CD14-positive monocyte (primary cell): ENCODE data around the gene OSBPL10. TPM values are rescaled to one million over a fixed set of nuclear protein-coding genes. Genes with fewer than 3 reads are reported as not detected.
A peak's percentile ranks its signal among the peaks of the same experiment; 100 is the strongest.

Source experiments
- DNase-seq, 3 donors: peaks; one replicate each; pipeline ENCODE4 v3.0.0-alpha.2; 2011 to 2022
- H2AFZ ChIP-seq: 2 replicates; pipeline ENCODE4 v1.6.0; 2012; ENCODE audit warnings: mild to moderate bottlenecking, low read depth, low read length, inconsistent platforms; ENCODE audit not compliant: insufficient read depth, poor library complexity, severe bottlenecking
- H3K27ac ChIP-seq, 2 donors: 1 replicate in 1 of 2; 2 replicates in 1 of 2; pipeline ENCODE4 v1.5.1; 2012 to 2013; ENCODE audit warnings: low read length in 2 of 2, control low read depth in 1 of 2, inconsistent platforms in 1 of 2, low read depth in 1 of 2, mild to moderate bottlenecking in 1 of 2
- H3K27me3 ChIP-seq, 2 donors: one replicate each; pipeline versions ENCODE4 v1.6.0 to v1.6.1; 2011 to 2013; ENCODE audit warnings: low read length in 2 of 2; ENCODE audit not compliant: control insufficient read depth in 2 of 2, insufficient read depth in 2 of 2
- H3K36me3 ChIP-seq, 2 donors: replicated peaks in 1 of 2; 1 replicate in 1 of 2; 2 replicates in 1 of 2; pipeline versions ENCODE4 v1.5.1 to v1.6.1; 2012 to 2013; ENCODE audit warnings: low read length in 2 of 2, control low read depth in 1 of 2, inconsistent platforms in 1 of 2, mild to moderate bottlenecking in 1 of 2; ENCODE audit not compliant: insufficient read depth in 2 of 2, control insufficient read depth in 1 of 2
- H3K4me1 ChIP-seq, 2 donors: 1 replicate in 1 of 2; 2 replicates in 1 of 2; pipeline versions ENCODE4 v1.5.1 to v1.6.1; 2012 to 2013; ENCODE audit warnings: low read length in 2 of 2, control low read depth in 1 of 2, inconsistent platforms in 1 of 2, mild to moderate bottlenecking in 1 of 2, moderate library complexity in 1 of 2; ENCODE audit not compliant: insufficient read depth in 2 of 2, control insufficient read depth in 1 of 2
- H3K4me2 ChIP-seq: replicated peaks from 2 replicates; pipeline ENCODE3; 2012; ENCODE audit warnings: low read length, moderate library complexity, mild to moderate bottlenecking; ENCODE audit not compliant: poor library complexity, severe bottlenecking; ENCODE audit errors: extremely low read depth
- H3K4me3 ChIP-seq, 3 experiments: fragments of 200-600 bp in 1 of 3; sonication (generic) in 1 of 3; replicated peaks in 1 of 3; 1 replicate in 2 of 3; 2 replicates in 1 of 3; pipeline ENCODE4 v1.5.1; 2011 to 2013; ENCODE audit warnings: low read length in 3 of 3, mild to moderate bottlenecking in 3 of 3, control low read depth in 2 of 3, low read depth in 2 of 3, inconsistent platforms in 1 of 3, moderate library complexity in 1 of 3
- H3K79me2 ChIP-seq: 2 replicates; pipeline ENCODE4 v1.6.0; 2012; ENCODE audit warnings: mild to moderate bottlenecking, control low read depth, inconsistent platforms, low read length, moderate library complexity; ENCODE audit not compliant: insufficient read depth
- H3K9ac ChIP-seq: 2 replicates; pipeline ENCODE4 v1.6.0; 2017; ENCODE audit warnings: low read length, mild to moderate bottlenecking; ENCODE audit not compliant: insufficient read depth, poor library complexity, severe bottlenecking
- H3K9me3 ChIP-seq, 2 donors: replicated peaks in 1 of 2; 1 replicate in 1 of 2; 2 replicates in 1 of 2; pipeline versions ENCODE4 v1.5.1 to v1.6.1; 2012 to 2013; ENCODE audit warnings: low read length in 2 of 2, control low read depth in 1 of 2; ENCODE audit not compliant: control insufficient read depth in 1 of 2, insufficient read depth in 1 of 2
- H4K20me1 ChIP-seq: 2 replicates; pipeline ENCODE4 v1.6.0; 2012; ENCODE audit warnings: mild to moderate bottlenecking, low read length, control low read depth, moderate library complexity; ENCODE audit not compliant: insufficient read depth
- H3K27ac Mint-ChIP-seq, 7 donors: one replicate each; pipeline ENCODE4 v1.8.0; 2020; ENCODE audit warnings: mild to moderate bottlenecking in 7 of 7, mixed read lengths in 7 of 7, moderate library complexity in 6 of 7, inconsistent platforms in 2 of 7
- H3K27me3 Mint-ChIP-seq, 3 donors: one replicate each; pipeline ENCODE4 v1.8.0; 2021 to 2022; ENCODE audit warnings: low read depth in 3 of 3, mild to moderate bottlenecking in 3 of 3, mixed read lengths in 3 of 3, moderate library complexity in 3 of 3, inconsistent platforms in 1 of 3
- H3K36me3 Mint-ChIP-seq, 2 donors: one replicate each; pipeline ENCODE4 v1.8.0; 2020; ENCODE audit warnings: mixed read lengths in 2 of 2, inconsistent platforms in 1 of 2, mild to moderate bottlenecking in 1 of 2
- H3K4me1 Mint-ChIP-seq: one replicate; pipeline ENCODE4 v1.8.0; 2020; ENCODE audit warnings: mild to moderate bottlenecking, mixed read lengths
- H3K4me3 Mint-ChIP-seq, 2 donors: one replicate each; pipeline ENCODE4 v1.8.0; 2020; ENCODE audit warnings: mild to moderate bottlenecking in 2 of 2, mixed read lengths in 2 of 2, moderate library complexity in 1 of 2
- H3K9me3 Mint-ChIP-seq, 7 donors: one replicate each; pipeline ENCODE4 v1.8.0; 2020 to 2022; ENCODE audit warnings: mixed read lengths in 7 of 7, mild to moderate bottlenecking in 6 of 7, moderate library complexity in 6 of 7, inconsistent platforms in 2 of 7
- CTCF ChIP-seq: fragments of 200-600 bp; IDR thresholded peaks from one replicate; pipeline ENCODE4 v1.8.0; 2022; ENCODE audit warnings: antibody characterized with exemption, mild to moderate bottlenecking
- WGBS: methylation state at CpG from one replicate; pipeline ENCODE4 v1.1.5; 2013; ENCODE audit warnings: missing lambda C conversion rate; ENCODE audit not compliant: insufficient coverage; 5-methylcytosine and 5-hydroxymethylcytosine counted together
- intact Hi-C, 2 donors: fragments of 100-400 bp; cut with micrococcal nuclease; formaldehyde crosslinking; loops; one replicate each; pipeline versions ENCODE4 v1.15.0 to v1.15.1; 2023
- polyA plus RNA-seq, 3 donors: library from polyadenylated mRNA; depleted of rRNA in 1 of 3; unstranded in 2 of 3; stranded (reverse) in 1 of 3; fragments of 300-500 nt in 2 of 3; fragments of >200 nt in 1 of 3; fragmentation: Illumina TruSeq in 2 of 3; gene quantifications; 1 replicate in 2 of 3; 2 replicates in 1 of 3; pipeline ENCODE4 v1.2.3, GENCODE V29; 2012 to 2021

Gene OSBPL10
- polyA plus RNA-seq, 3 donors, result 0.03 TPM; not detected in 2

- 95% methylated on average over 10 of the region's 10 CpGs for WGBS
- no peak for DNase-seq
- Histone ChIP-seq H3K27me3 (no peaks in the 10 kb centered on the region), H3K36me3 (no peaks in the 10 kb centered on the region), H2AFZ (no peak overlapping the region), H3K9me3 (no peaks in the 10 kb centered on the region), H3K4me2 (no peak overlapping the region), H3K9ac (no peak overlapping the region), H4K20me1 (no peaks in the 10 kb centered on the region), H3K79me2 (no peaks in the 10 kb centered on the region), H3K4me1 (no peaks in the 10 kb centered on the region), H3K27ac (no peak overlapping the region), H3K4me3 (no peak overlapping the region)
- intact Hi-C loops, result no loop called here
- Mint-ChIP-seq H3K36me3 (no peaks in the 10 kb centered on the region), H3K4me3 (no peak overlapping the region), H3K9me3 (peaks cover 0 to 3% (median 0%) of the 10 kb centered on the region in 7 donors), H3K4me1 (no peaks in the 10 kb centered on the region), H3K27ac (peak overlapping the region in 1 of 7 donors; percentile 5), H3K27me3 (peaks cover 3 to 9% (median 4%) of the 10 kb centered on the region in 3 donors)
- TF ChIP-seq CTCF, result no peak
These were observed 34.5 kb downstream of the OSBPL10 start for GRCh38 chr3:31946484-31947081.

GRCh38 chr3:31945738-31946052 is 35.4 kb downstream of the OSBPL10 start:
- Mint-ChIP-seq H3K9me3 (peaks cover 0 to 3% (median 0%) of the 10 kb centered on the region in 7 donors), H3K27ac (no peak overlapping the region), H3K27me3 (peaks cover 3 to 9% (median 4%) of the 10 kb centered on the region in 3 donors), H3K4me3 (no peak overlapping the region), H3K4me1 (no peaks in the 10 kb centered on the region), H3K36me3 (no peaks in the 10 kb centered on the region)
- TF ChIP-seq CTCF, result no peak
- no peak overlapping the region for H3K4me2 ChIP-seq
- H2AFZ ChIP-seq, result no peak overlapping the region
- no peak overlapping the region for H3K4me3 ChIP-seq
- no peaks in the 10 kb centered on the region for H3K4me1 ChIP-seq
- H3K79me2 ChIP-seq, result no peaks in the 10 kb centered on the region
- H3K27me3 ChIP-seq, result no peaks in the 10 kb centered on the region
- no peak overlapping the region for H3K27ac ChIP-seq
- H4K20me1 ChIP-seq, result no peaks in the 10 kb centered on the region
- no peak for DNase-seq
- H3K9me3 ChIP-seq, result no peaks in the 10 kb centered on the region
- intact Hi-C loops, result no loop called here
- no CpG with 5 or more reads among the region's 3 CpGs for WGBS
- H3K9ac ChIP-seq, result no peak overlapping the region
- H3K36me3 ChIP-seq, result no peaks in the 10 kb centered on the region
